ENCODE measurements around the gene SERPINB1.

DNA sequence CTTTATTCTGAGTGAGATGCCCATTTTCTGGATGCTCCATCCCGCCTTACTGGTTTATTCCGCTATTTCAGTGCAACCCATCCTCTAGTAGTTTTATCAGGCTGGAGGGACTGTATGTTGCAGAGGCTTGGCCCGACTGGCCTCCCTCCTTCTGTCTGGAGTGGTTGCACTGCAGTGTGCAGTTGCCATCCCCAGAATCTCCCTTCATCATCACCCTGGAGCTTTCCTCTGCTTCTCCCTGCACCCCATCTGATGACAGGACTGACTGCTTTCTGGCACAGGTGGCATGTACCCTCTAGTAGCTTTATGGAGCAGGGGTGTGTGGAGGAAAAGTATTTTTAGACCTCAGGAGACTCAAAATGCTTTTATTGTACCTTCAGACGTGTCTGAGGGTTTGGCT is 55.4 kb downstream of the SERPINB1 start:
- TF ChIP-seq, protein P1, sequence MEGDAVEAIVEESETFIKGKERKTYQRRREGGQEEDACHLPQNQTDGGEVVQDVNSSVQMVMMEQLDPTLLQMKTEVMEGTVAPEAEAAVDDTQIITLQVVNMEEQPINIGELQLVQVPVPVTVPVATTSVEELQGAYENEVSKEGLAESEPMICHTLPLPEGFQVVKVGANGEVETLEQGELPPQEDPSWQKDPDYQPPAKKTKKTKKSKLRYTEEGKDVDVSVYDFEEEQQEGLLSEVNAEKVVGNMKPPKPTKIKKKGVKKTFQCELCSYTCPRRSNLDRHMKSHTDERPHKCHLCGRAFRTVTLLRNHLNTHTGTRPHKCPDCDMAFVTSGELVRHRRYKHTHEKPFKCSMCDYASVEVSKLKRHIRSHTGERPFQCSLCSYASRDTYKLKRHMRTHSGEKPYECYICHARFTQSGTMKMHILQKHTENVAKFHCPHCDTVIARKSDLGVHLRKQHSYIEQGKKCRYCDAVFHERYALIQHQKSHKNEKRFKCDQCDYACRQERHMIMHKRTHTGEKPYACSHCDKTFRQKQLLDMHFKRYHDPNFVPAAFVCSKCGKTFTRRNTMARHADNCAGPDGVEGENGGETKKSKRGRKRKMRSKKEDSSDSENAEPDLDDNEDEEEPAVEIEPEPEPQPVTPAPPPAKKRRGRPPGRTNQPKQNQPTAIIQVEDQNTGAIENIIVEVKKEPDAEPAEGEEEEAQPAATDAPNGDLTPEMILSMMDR (IDR thresholded peaks at IDR 0.05): no peak
- TF ChIP-seq POLR2A (IDR thresholded peaks at IDR 0.05) (no peak), EP300 (IDR thresholded peaks at IDR 0.05) (no peak)
